Measurements from ENCODE around the gene BRS3. TPM values are rescaled to one million over a fixed set of nuclear protein-coding genes. Genes with fewer than 3 reads are reported as not detected.
"Not testable (repeated sequence)": the region's sequence is repeated elsewhere in the genome, so short reads cannot be mapped to it uniquely, and the experiment has no call there.

Gene BRS3
- total RNA-seq (2014; rRNA removed; shearing (Covaris generic)) = not detected in 2 replicates

- DNase-seq (ENCODE audit: low read depth) = no peak
Observed at GRCh38 chrX:136487647-136488046, at the start of gene BRS3. TSS of gene BRS3 (plus strand) at chrX:136487947. CDS start at chrX:136488115, 168 bp downstream.

GRCh38 chrX:136438192-136438591, 49.6 kb upstream of the BRS3 start:
- no peak for DNase-seq (ENCODE audit: low read depth)

GRCh38 chrX:136445674-136446073, 42.1 kb upstream of the BRS3 start:
- DNase-seq (ENCODE audit: low read depth) = not testable (repeated sequence)

- DNase-seq (ENCODE audit: low read depth) = no peak
Observed at GRCh38 chrX:136446208-136446607, 41.5 kb upstream of the BRS3 start.

GRCh38 chrX:136447308-136447707, 40.4 kb upstream of the BRS3 start:
- DNase-seq (ENCODE audit: low read depth) = no peak

- DNase-seq (ENCODE audit: low read depth) = no peak
Observed at GRCh38 chrX:136447968-136448367, 39.8 kb upstream of the BRS3 start.

GRCh38 chrX:136450050-136450830, 37.5 kb upstream of the BRS3 start:
- DNase-seq (ENCODE audit: low read depth) = peak; percentile 5

- no peak for DNase-seq (ENCODE audit: low read depth)
Observed at GRCh38 chrX:136452614-136453013, 35.1 kb upstream of the BRS3 start.

- DNase-seq (ENCODE audit: low read depth) = no peak
Observed at GRCh38 chrX:136453114-136453513, 34.6 kb upstream of the BRS3 start.

- DNase-seq (ENCODE audit: low read depth) = no peak
Observed at GRCh38 chrX:136453771-136454170, 34.0 kb upstream of the BRS3 start.

- no peak for DNase-seq (ENCODE audit: low read depth)
Observed at GRCh38 chrX:136456133-136456532, 31.6 kb upstream of the BRS3 start.

- no peak for DNase-seq (ENCODE audit: low read depth)
Observed at GRCh38 chrX:136457303-136457917, 30.3 kb upstream of the BRS3 start.

- no peak for DNase-seq (ENCODE audit: low read depth)
Observed at GRCh38 chrX:136464589-136464988, 23.2 kb upstream of the BRS3 start.

GRCh38 chrX:136467303-136467702, 20.4 kb upstream of the BRS3 start:
- DNase-seq (ENCODE audit: low read depth) = no peak

- no peak for DNase-seq (ENCODE audit: low read depth)
Observed at GRCh38 chrX:136468391-136469103, 19.2 kb upstream of the BRS3 start.

GRCh38 chrX:136473663-136474062, 14.1 kb upstream of the BRS3 start:
- DNase-seq (ENCODE audit: low read depth) = no peak

- no peak for DNase-seq (ENCODE audit: low read depth)
Observed at GRCh38 chrX:136475236-136475635, 12.5 kb upstream of the BRS3 start.

- no peak for DNase-seq (ENCODE audit: low read depth)
Observed at GRCh38 chrX:136476501-136476900, 11.2 kb upstream of the BRS3 start.

GRCh38 chrX:136477026-136477425, 10.7 kb upstream of the BRS3 start:
- peak; percentile 6 for DNase-seq (ENCODE audit: low read depth)

GRCh38 chrX:136480383-136480782, 7.4 kb upstream of the BRS3 start:
- DNase-seq (ENCODE audit: low read depth) = no peak

GRCh38 chrX:136488706-136489105, 959 bp downstream of the BRS3 start:
- no peak for DNase-seq (ENCODE audit: low read depth)

- no peak for DNase-seq (ENCODE audit: low read depth)
Observed at GRCh38 chrX:136491832-136492231, 4.1 kb downstream of the BRS3 start.

- no peak for DNase-seq (ENCODE audit: low read depth)
Observed at GRCh38 chrX:136493011-136493410, 5.3 kb downstream of the BRS3 start.
